HG03565 (cell line): ENCODE measurements around the gene PRKG2.

Source experiments
- ATAC-seq: cut with Tn5 transposase; IDR thresholded peaks from one replicate; pipeline ENCODE4 v1.9.1; 2021; ENCODE audit warnings: mild to moderate bottlenecking, moderate library complexity; ENCODE audit not compliant: unreplicated experiment

The PRKG2 gene

DNA sequence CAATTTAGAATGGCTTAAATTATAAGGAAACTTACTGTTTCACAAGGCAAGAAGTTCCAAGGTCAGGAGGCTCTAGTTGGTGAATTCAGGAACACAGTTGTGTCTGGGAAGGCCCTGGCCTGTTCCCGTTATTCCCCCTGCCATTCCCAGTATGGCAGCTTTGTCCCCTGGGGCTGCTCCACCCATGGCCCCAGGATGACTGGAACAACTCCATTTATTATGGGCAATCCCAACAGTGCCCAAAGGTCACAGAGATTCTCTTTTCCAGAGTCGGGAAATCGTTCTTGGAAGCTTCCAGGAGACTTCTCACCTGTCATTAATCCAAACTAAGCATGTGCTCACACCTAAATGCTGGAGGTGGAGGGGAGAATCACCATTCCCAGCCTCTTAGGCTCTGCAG is 2.8 kb upstream of the PRKG2 start:
- ATAC-seq, result no peak

DNA sequence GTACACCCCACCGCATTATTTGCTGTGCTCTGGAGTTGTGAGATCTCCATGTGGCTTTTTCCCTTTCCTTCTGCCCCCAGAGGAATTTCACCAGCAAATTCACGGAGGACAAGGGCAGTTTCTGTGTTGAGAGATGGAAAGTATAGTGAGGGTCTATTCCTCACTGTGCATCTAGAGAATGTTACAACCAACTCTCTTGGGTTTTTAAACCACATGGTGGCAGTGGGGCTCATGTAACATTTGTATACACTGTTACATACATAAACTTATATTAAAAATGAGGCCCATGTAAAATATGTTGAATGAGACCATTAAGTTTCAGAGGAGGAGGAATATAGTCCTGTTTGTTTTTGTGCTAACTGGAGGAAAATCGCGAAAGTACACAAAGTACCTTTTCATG is 909 bp upstream of the PRKG2 start:
- no peak for ATAC-seq

DNA sequence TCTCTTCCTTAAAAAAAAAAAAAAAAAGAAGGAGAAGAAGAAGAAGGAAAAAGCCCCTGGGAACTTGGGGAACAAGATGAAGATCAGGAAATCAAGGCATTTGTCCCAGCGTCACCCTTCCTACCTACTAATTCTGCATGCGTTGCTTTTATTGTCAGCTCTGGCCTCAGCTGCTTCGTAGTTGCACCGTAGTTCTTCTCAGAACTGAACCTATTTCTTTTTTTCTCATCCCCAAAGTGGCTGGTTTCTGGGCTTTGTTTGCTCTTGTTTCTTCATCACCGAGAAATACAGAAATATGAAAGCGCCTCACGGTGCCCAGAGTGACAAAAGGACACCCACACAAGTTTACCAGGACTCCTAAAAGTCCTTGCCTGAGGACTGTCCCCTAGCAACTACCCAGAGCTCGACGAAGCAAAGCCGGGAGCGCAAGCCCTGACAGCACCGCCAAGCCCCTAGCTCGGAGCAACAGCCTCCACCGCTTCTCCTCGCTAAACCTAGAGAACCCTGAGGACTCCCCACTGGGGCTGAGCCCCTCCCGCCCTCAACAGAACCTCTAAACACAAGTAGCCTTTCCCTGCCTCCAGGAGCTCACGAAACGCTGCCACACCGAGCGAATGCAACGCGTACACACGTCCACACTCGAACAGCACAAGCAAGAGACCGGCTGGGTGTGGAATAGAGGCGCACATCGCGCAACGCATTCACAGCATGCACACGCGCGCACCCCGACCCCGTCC is 710 bp downstream of the PRKG2 start:
- no peak for ATAC-seq

DNA sequence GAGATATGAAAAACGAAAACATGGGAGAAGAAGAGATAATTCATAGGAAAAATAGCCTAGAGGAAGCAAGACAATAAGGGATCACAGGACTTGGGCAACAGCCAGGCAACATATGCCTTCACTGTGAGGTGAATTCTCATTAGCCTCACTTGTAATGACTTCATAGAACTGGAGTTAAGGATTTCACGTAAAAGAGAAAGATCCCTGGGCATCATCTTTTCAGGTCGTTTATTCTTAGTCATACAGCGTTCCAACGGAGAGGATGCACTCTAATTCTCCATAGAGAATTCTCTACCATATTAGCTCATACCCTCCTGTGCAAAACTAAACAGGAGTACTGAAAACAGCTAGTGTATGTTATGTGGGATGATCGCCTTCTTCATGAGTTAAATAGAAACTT is 1.4 kb downstream of the PRKG2 start:
- ATAC-seq, result no peak

DNA sequence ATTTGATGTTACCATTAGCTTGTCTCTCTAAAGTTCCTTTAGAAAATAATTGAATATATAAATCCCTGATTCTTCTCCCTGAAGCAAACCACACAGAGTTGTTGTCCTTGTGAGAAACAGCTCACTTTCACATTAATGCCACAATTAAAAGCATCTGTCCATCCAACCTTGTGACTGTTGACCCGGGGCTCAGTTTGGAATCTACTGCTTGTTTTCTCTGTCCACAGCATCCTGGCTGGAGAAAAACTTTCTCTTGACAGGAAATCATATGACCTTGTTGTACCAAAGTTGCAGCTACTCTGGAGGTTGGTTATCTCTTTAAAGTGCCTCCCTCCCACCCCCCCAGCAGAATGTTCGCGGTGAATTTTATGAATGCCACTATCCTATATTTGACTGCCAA is 3.1 kb downstream of the PRKG2 start:
- no peak for ATAC-seq

DNA sequence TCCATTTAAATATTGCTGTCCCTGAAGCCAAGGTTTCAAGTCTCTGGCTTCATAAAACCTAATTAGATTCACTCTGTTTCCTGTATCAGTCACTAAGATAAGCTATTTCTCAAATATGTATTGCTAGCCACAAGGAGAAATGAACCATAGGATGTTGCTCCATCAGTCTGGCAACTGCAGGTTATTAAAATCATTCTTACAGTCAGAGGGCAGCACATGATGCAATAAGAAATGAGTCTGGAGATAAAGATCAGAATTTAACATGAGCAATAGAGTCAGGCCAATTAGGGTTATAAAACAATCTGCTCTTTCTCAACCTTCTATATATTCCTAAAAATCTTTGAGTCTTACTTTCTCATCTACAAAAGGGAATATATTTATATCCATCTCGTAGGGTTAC is 7.2 kb downstream of the PRKG2 start:
- ATAC-seq, result no peak

DNA sequence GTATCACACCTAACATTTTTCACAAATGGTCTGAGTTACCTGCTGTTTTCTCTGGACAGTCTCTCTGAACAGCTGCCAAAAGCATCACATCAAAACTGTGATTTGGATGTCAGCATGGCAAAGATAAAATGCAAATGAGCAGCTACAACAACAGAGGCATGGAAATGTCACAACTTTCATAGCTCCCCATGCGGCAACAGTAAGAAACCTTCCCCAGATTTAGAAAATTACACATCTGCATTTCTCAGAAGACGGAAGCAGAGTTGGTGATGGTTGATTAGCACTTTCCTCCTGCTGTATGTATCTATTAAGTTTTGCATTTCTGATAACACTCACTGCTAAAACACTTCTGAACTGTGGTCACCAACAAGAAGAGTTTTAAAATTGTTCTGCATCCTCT is 9.7 kb downstream of the PRKG2 start:
- no peak for ATAC-seq

DNA sequence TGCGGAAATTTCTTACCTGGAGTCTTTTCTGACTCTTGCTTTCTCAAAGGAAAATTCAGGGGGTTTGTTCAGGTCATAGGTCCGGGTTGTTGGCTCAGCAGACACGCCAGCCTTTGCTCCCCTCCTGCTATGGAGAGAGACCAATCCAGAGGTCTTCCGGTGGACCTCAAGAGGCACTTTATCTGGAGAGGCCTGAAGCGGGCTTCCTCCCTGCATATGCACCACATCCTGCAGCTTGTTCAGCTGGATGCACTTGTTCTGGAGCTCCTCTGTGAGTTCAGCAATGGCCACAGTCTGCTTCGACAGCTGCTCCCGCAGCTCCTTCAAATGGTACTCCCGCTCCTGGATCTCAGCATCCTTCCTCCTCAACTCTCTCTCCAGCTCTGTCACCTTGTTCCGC is 10.5 kb downstream of the PRKG2 start:
- no peak for ATAC-seq

DNA sequence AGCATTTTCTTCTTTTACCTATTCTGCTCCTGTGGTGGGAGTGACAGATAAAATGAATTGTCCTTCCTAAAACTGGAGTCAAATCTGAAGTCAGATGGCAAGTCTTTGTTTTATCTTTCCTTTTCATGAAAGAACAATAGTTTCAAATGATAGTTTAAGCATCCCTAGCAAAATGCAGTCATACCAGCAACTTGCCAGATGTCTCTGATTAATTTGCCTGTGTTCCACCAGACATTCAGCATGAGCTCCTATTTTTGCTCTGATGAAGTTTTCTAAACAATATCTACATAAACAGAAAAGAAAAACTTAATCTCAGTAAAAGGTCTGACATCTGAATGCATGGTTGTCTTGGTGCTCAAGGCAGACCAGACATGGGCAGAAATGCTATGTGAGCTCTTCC is 15.2 kb downstream of the PRKG2 start:
- no peak for ATAC-seq

DNA sequence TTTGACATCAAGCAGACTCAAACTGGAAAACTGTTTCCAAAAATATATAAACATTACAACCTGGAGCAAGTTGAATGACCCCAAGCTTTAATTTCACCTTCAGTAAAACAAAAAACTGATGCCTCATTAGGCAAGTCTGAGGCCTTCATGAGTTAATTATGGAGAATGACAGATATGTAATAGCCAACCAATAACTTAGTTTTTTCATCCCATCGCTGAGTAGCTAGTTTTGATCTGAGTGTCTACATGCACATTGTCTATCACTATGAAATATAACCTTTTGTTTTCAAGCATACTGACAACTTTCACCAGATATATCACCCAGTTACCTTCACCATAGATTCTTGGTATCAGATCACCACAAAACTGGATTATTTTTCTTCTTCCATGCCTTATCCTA is 16.4 kb downstream of the PRKG2 start:
- no peak for ATAC-seq

DNA sequence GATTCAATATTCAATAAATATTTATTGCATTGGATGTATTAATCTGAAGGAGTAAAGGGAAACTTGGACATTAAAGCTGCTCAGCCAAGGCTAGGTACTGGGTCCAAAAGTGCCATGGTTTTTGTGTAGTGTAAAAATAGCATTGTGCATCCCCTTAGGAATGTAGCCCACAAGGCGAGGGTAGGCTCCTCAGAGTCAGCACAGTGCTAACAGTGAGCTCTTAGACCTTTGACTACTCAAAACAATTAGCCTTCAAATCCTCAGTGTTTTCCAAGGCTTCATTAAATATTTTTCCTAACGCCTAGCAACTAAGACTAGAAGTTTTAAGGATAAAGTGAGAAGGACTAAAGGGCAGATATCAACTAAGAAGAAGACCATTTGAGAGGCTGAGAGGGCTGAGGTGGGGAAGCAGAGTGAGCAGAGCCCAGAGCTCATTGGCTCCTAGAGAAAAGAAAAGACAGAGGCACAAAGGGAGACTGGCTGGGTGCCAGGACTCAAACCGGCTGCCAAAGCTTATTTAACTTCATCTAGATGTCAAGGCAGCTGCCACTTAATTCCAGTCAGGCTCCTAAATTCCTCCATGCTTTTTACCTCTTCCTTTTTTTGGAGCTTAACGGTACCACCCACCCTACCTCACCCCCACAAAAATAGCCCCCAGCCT is 17.0 kb downstream of the PRKG2 start:
- no peak for ATAC-seq

DNA sequence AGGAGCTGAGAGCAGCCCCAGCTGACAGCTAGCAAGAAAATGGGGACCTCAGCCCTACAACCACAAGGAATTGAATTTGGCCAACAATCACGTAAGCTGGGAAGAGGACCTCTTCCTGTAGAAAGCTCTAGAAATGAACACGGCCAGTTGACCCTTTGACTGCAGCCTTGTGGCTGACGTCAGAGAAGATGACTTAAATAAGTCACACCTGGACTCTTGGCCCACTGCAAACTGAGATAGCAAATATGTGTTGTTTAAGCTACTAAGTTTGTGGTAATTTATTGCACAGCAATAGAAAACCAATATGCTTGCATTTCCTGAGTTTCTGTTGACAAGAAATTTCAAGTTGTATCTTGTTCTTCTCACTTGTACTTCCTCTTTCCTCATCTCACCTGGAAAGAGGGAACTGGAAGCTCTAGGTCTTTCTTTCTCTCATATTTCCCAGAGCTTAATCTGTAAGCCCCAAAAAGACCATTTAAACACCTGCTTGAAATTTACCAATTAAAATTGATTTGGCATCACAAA is 18.8 kb downstream of the PRKG2 start:
- ATAC-seq, result no peak

DNA sequence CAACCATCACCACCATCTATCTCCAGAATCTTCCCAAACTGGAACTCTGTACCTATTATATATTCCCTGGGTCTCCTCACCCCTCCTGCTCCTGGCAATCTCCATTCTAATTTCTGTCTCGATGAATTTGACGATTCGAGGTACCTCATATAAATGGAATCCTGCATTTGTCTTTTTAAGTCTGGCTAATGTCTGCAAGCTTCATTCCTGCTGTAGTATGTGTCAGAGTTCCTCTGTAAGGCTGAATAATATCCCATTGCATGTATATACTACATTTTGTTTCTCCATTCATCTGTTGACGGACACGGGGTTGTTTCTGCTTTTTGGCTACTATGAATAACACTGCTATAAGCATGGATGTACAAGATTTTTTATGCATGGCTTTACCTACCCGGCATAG is 19.5 kb downstream of the PRKG2 start:
- ATAC-seq, result no peak

DNA sequence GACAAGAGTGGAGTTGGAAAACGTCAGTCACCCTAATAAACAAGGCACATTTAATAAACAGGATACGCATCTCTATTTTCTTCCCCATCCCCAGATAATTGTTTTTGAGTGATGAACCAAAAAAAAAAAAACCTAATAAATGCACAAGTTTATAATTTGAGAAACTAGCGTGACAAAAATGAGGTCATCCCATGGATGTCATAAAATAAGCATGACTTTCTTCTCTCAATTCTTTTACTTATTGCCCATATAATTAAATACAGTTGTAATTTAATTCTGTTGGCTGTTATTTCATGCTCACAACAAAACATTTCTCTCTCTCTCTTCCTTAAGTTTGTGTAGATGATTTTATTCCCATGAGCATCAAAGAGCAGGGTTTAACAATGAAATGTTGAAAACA is 20.7 kb downstream of the PRKG2 start:
- no peak for ATAC-seq

DNA sequence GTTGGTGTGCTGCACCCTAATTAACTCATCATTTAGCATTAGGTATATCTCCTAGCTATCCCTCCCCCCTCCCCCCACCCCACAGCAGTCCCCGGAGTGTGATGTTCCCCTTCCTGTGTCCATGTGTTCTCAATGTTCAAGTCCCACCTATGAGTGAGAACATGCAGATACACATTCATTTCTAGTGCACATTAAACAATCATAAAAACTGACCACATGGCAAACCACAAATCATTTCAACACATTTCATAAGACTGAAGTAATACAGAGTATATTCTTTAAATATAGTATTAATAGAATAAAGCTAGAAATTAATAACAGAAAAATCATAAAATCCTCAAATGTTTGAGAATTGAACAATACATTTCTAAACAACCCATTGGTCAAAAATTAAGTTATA is 34.1 kb downstream of the PRKG2 start:
- no peak for ATAC-seq

DNA sequence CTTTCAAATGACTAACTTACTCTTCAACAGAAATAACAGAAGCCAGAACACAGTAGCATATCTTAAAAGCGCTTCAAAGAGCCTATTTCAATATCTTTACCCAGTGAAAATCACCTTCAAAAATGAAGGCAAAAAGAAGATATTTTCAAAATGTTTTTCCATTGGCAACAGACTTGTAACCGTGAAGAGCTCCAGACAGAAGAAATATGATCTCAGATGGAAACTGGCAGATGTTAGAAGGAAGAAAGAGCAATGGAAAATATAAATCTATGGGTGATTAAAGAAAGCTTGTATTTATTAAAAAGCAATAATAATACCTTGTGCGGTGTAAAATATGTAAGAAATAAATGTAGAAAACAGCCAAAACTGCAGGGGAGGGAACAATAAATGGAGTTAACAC is 35.7 kb downstream of the PRKG2 start:
- ATAC-seq, result no peak

DNA sequence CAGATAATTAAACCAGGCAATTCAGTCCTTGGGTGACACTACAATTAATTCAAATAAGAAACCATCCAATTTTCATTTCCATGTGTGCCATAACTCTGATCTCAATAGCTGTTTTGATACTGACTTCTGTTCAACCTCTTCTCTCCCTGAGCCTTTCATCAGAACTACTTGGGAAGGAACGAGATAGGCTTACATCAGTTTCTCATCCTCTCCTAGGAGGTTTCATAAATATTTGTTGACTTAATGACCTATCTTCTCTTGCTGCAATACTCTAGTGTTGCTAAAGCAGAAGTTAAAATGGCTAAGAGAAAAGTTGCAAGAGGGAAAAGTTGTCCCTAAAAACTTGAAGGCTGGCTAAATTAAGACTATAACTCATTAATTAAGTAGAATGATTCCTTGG is 41.8 kb downstream of the PRKG2 start:
- ATAC-seq, result no peak

DNA sequence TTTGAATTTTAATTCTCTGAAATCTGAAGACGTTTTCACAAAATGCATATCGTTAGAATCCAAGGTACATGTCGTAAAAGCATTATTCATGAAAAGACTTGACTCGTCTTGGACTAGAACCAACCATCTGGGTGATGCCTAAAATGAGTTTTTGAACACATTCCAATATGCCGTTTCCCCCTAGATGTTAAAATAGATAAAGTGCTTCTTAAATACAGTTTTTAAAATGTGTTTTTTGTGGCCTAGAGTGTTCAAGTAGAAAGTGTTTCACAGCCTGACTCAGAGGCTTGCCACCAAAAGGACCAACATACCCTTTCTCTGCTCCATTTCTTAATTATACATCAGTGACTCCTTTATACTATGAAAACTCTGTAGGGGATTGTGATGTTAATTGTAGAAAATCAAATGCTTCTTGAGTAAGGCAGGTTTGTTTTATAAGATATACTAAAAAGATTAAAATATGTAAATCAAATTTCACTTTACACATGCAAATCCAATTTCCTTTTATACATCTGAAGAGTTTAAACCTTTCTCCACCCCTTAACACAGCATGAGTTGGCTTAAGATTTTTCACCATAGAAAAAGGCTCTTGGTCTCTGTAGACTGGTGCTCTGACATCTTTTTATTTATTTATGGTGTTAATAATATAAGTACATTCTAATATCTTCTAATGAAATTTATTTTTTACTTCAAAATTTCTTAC is 48.4 kb downstream of the PRKG2 start:
- no peak for ATAC-seq

DNA sequence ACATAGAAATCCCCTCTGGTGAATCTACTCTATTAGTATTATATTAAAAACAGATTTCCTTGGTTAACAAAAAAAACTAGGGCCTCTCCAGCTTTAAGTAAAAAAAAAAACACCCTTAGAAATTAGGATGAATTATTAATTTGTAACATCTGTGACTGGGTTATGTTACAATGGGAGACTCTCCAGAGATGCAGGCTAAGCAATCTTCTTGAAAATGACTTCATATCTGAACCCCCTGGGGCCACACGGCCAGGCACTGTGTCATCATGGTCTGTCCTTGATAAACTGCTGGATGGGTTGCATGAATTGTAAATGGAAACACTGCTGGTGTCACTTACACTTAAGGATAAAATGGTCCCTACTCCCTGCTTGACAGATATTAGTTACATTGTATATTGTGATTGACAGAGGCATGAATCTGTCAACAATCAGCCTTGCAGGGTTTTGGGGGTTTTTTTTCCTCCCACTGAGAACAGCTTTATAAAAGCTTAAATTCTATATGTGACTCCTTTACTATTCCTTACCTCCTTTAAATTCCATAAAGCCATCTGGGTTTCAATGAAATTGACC is 49.1 kb downstream of the PRKG2 start:
- ATAC-seq, result no peak

DNA sequence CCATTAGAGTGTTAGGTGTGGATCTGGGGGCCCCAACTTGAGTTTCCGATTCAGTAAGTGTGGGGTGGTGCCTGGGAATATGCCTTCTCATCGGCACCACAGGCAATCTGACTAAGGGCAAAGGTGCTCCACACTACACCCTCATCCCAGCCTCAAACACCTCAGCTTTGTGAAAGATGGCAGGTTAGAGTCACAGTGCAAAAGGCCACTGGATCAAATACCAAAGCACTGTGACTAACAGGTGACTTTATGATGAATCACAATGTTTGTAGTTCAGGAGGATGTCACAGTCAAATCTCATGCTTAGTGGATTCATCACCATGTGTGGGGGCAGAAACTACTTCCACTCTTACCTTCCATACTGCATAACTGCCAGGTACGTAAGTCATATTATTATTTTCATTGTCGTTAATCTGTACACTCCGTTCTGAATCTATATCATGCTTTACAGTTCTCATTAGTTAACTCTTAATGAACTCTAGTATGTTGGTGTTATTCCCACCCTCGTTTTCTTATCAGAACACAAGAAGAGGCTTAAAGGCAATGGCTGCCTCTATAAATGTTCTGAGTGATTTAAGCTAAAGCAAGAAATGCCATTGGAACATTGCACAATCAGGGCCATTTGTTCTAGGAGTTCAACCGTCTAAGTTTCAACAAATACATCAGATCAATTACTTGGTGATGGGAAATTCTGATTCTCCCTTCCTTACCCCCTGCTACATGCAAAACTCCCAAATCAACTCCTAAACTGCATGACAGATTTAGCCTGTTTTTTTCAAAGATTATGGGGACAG is 50.2 kb downstream of the PRKG2 start:
- ATAC-seq, result no peak

DNA sequence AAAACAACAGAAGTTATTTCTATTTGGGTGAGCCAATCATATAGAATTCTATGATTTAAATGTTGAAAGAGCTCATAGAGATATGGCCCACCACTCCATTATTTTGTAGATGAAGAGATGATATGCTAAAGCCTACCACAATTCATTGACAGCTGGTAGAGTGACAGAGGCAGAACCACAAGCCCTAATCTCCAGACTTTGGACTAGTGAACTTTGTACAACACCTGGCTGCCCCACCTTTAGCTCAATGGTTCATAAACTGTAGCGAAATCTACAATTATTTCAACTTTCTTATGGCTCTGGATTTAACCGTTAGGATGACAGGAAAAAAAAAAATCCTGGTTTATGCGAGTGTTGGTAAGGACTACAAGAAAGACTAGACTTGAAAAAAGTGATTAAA is 50.9 kb downstream of the PRKG2 start:
- ATAC-seq, result no peak
